Measurements from ENCODE around the gene GPR37L1. TPM values are rescaled to one million over a fixed set of nuclear protein-coding genes. Genes with fewer than 3 reads are reported as not detected.
A peak's percentile ranks its signal among the peaks of the same experiment; 100 is the strongest.

GPR37L1 gene
- total and polyA plus RNA-seq, 7 experiments from 2014 or later, result 0.02 to 0.09 TPM; not detected in 5

DNA sequence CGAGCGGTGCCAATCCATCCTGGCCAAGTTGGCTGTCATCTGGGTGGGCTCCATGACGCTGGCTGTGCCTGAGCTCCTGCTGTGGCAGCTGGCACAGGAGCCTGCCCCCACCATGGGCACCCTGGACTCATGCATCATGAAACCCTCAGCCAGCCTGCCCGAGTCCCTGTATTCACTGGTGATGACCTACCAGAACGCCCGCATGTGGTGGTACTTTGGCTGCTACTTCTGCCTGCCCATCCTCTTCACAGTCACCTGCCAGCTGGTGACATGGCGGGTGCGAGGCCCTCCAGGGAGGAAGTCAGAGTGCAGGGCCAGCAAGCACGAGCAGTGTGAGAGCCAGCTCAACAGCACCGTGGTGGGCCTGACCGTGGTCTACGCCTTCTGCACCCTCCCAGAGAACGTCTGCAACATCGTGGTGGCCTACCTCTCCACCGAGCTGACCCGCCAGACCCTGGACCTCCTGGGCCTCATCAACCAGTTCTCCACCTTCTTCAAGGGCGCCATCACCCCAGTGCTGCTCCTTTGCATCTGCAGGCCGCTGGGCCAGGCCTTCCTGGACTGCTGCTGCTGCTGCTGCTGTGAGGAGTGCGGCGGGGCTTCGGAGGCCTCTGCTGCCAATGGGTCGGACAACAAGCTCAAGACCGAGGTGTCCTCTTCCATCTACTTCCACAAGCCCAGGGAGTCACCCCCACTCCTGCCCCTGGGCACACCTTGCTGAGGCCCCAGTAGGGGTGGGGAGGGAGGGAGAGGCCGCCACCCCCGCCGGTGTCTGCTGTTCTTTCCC, 5.3 kb downstream of the GPR37L1 start:
- POLR2A ChIA-PET, result no interaction called here
- Mint-ChIP-seq H3K9me3 (no peaks in the 10 kb centered on the region), H3K4me1 (peaks cover 0 to 11% (median 3%) of the 10 kb centered on the region in 7 donors), H3K27ac (peak overlapping the region in 2 of 9 donors; percentile 43 to 59), H3K27me3 (peaks cover 0 to 16% (median 9%) of the 10 kb centered on the region in 5 donors), H3K36me3 (peaks cover 0 to under 1% (median 0%) of the 10 kb centered on the region in 5 donors), H3K4me3 (no peak overlapping the region)
- ATAC-seq, result no peak
- intact Hi-C loops (cut with micrococcal nuclease), result no loop called here
- Histone ChIP-seq H3K9me3 (ENCODE audit: control insufficient read depth in 2 of 3, low read length in 3 of 3) (no peaks in the 10 kb centered on the region), H3K36me3 (ENCODE audit: control insufficient read depth in 2 of 3, insufficient read depth in 3 of 3, low read length in 3 of 3) (peaks cover 0 to 12% (median 0%) of the 10 kb centered on the region in 3 experiments), H3K4me1 (ENCODE audit: control insufficient read depth in 2 of 2, insufficient read depth in 2 of 2, low read length in 2 of 2) (no peaks in the 10 kb centered on the region), H3K4me3 (ENCODE audit: low read length) (no peak overlapping the region), H3K27me3 (ENCODE audit: control insufficient read depth in 2 of 2, insufficient read depth in 2 of 2, low read length in 2 of 2) (no peaks in the 10 kb centered on the region), H3K27ac (ENCODE audit: low read depth, low read length) (no peak overlapping the region)
- no peak for DNase-seq
- CTCF ChIA-PET, result no interaction called here

DNA sequence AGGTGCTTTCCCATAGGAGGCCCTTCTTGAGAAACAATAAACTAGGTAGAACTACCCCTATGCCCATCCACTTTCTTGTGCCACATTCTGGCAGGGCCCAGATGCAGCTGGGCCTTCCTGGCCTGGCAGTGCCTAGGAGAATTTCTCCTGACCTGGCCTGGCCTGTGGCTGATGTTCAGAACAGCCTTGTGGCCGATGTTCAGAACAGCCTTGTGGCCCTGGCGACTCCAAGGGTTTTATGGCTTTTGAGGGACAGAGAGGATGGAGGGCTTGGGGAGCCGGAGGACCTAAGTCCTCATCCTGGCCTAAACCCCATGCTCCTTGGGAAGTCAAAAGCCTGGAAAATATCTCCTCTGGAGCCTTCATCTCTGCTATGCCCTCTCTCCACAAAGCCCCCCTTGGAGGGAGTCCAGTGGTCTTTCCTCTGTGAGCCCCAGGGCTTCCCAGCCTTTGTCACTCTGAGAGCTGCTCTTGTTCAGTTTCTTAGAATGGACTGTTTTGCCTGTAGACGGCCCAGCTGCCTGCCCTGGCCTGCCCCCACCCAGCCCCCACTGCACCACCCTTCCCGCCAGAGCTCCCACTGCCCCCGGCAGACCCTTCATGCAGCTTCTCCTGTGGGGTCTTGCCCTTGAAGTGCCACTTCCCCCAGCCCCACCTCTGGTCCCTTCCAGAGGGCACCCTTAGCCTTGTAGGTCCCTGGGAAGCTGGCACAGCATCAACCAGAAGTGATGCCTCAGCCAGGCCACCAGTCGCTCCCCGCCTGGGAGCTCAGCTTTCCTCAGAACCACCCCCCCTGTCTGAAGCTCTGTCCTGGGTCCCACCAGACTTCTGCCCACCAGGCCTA, 7.0 kb downstream of the GPR37L1 start:
- CTCF ChIA-PET, result interaction anchor here (1.1 to 1.6 kb wide), 2 partner anchors 57 to 234 kb away, joined by 3 to 5 read pairs; no protein-coding TSS in a partner anchor
- H3K36me3 Mint-ChIP-seq, result peaks cover 0 to 5% (median 0%) of the 10 kb centered on the region in 5 donors

DNA sequence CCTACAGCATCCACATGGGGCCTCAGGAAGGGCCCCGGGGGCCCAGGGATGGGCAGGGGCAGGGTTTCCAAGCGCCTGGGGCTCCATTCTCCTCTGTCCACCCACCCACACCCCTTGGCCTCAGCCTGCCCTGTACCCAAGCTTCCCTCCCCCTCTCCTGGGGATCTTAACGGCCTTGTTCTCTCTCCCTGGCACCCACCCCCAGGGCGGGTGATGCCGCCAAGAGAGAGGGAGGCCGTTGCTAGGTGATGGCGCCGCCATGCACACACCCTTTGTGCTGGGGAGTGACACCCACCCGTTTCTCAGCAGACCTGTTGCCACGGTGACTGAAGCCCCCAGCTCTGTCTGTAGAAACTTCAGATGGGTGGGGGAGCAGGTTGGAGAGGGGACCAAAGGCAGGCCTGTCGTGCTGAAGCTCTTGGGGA, 7.6 kb downstream of the GPR37L1 start:
- ATAC-seq (no peak), DNase-seq (no peak)
- H3K4me3 ChIP-seq (ENCODE audit: low read length), result no peak overlapping the region
- Mint-ChIP-seq H3K27me3 (peaks cover 0 to 11% (median 8%) of the 10 kb centered on the region in 5 donors), H3K4me3 (no peak overlapping the region), H3K36me3 (peaks cover 0 to 5% (median 0%) of the 10 kb centered on the region in 5 donors), H3K27ac (no peak overlapping the region), H3K9me3 (no peaks in the 10 kb centered on the region), H3K4me1 (peaks cover 0 to 14% (median 3%) of the 10 kb centered on the region in 7 donors)
- CTCF ChIA-PET, result interaction anchor here (1.1 to 1.6 kb wide), 2 partner anchors 57 to 234 kb away, joined by 3 to 5 read pairs; no protein-coding TSS in a partner anchor
- peaks cover 6 to 35% (median 7%) of the 10 kb centered on the region in 3 experiments for H3K36me3 ChIP-seq (ENCODE audit: control insufficient read depth in 2 of 3, insufficient read depth in 3 of 3, low read length in 3 of 3)
- intact Hi-C loops (cut with micrococcal nuclease), result no loop called here
- no peaks in the 10 kb centered on the region for H3K4me1 ChIP-seq (ENCODE audit: control insufficient read depth in 2 of 2, insufficient read depth in 2 of 2, low read length in 2 of 2)
- H3K9me3 ChIP-seq (ENCODE audit: control insufficient read depth in 2 of 3, low read length in 3 of 3), result no peaks in the 10 kb centered on the region
- POLR2A ChIA-PET, result no interaction called here
- H3K27me3 ChIP-seq (ENCODE audit: control insufficient read depth in 2 of 2, insufficient read depth in 2 of 2, low read length in 2 of 2), result no peaks in the 10 kb centered on the region
- no peak overlapping the region for H3K27ac ChIP-seq (ENCODE audit: low read depth, low read length)

More for the DNA sequence above, 7.0 kb downstream of the GPR37L1 start:
- Histone ChIP-seq H3K4me1 (ENCODE audit: control insufficient read depth in 2 of 2, insufficient read depth in 2 of 2, low read length in 2 of 2) (no peaks in the 10 kb centered on the region), H3K27me3 (ENCODE audit: control insufficient read depth in 2 of 2, insufficient read depth in 2 of 2, low read length in 2 of 2) (no peaks in the 10 kb centered on the region), H3K9me3 (ENCODE audit: control insufficient read depth in 2 of 3, low read length in 3 of 3) (no peaks in the 10 kb centered on the region), H3K36me3 (ENCODE audit: control insufficient read depth in 2 of 3, insufficient read depth in 3 of 3, low read length in 3 of 3) (peaks cover 5 to 28% (median 6%) of the 10 kb centered on the region in 3 experiments), H3K4me3 (ENCODE audit: low read length) (no peak overlapping the region), H3K27ac (ENCODE audit: low read depth, low read length) (no peak overlapping the region)
- POLR2A ChIA-PET, result no interaction called here
- Mint-ChIP-seq H3K4me3 (no peak overlapping the region), H3K4me1 (peaks cover 0 to 11% (median 3%) of the 10 kb centered on the region in 7 donors), H3K27me3 (peaks cover 0 to 11% (median 8%) of the 10 kb centered on the region in 5 donors), H3K27ac (peak overlapping the region in 1 of 9 donors; percentile 67), H3K9me3 (no peaks in the 10 kb centered on the region)
- intact Hi-C loops (cut with micrococcal nuclease), result no loop called here
- ATAC-seq (no peak), DNase-seq (no peak)

DNA sequence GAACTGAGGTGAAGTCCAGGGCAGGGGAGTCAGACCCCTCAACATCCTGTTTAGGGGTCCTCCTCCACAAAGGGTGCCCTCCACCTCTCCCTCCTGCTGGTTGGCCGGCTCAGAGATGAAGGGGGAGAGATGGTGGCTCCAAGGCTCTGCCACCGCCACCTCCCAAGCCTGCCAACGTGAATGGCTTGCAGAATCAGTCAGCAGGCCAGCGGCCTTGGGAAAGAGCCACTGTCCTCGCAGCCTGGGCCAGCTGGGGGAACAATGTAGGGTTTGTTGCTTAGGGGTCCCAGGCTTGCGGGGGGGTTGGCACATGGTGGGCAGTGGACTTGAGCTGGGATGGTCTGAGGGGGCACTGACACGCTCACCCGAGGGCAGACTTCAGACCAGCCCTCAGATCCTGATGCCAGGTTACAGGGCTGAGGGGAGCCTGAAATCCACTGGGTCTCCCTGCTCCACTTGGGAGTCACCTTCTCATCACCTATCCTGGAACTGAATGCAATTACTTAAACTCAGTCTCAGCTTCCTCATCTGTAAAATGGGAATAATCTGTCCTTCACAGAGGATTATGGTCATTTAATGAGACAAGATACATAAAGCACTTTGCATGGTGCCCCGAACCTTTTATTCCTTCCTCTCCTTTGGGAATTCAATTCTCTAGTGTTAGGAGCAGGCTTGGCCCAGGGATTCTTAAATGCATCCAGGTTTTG, 8.3 kb downstream of the GPR37L1 start:
- H3K27me3 Mint-ChIP-seq, result peaks cover 0 to 9% (median 4%) of the 10 kb centered on the region in 5 donors
- H3K9me3 Mint-ChIP-seq, result no peaks in the 10 kb centered on the region
- CTCF ChIA-PET, result interaction anchor here (0.6 to 1.1 kb wide), 2 partner anchors 56 to 579 kb away, joined by 3 read pairs; partner anchors contain the start of gene SYT2
- Histone ChIP-seq H3K27ac (ENCODE audit: low read depth, low read length) (no peak overlapping the region), H3K4me1 (ENCODE audit: control insufficient read depth in 2 of 2, insufficient read depth in 2 of 2, low read length in 2 of 2) (no peaks in the 10 kb centered on the region), H3K4me3 (ENCODE audit: low read length) (no peak overlapping the region), H3K36me3 (ENCODE audit: control insufficient read depth in 2 of 3, insufficient read depth in 3 of 3, low read length in 3 of 3) (peaks cover 6 to 38% (median 7%) of the 10 kb centered on the region in 3 experiments), H3K27me3 (ENCODE audit: control insufficient read depth in 2 of 2, insufficient read depth in 2 of 2, low read length in 2 of 2) (no peaks in the 10 kb centered on the region), H3K9me3 (ENCODE audit: control insufficient read depth in 2 of 3, low read length in 3 of 3) (no peaks in the 10 kb centered on the region)
- ATAC-seq (no peak), DNase-seq (no peak)
- H3K27ac Mint-ChIP-seq, result no peak overlapping the region
- POLR2A ChIA-PET, result no interaction called here
- no peak overlapping the region for H3K4me3 Mint-ChIP-seq
- H3K4me1 Mint-ChIP-seq, result peaks cover 0 to 14% (median 4%) of the 10 kb centered on the region in 7 donors
- peaks cover 0 to 5% (median 0%) of the 10 kb centered on the region in 5 donors for H3K36me3 Mint-ChIP-seq
- intact Hi-C loops (cut with micrococcal nuclease), result no loop called here

DNA sequence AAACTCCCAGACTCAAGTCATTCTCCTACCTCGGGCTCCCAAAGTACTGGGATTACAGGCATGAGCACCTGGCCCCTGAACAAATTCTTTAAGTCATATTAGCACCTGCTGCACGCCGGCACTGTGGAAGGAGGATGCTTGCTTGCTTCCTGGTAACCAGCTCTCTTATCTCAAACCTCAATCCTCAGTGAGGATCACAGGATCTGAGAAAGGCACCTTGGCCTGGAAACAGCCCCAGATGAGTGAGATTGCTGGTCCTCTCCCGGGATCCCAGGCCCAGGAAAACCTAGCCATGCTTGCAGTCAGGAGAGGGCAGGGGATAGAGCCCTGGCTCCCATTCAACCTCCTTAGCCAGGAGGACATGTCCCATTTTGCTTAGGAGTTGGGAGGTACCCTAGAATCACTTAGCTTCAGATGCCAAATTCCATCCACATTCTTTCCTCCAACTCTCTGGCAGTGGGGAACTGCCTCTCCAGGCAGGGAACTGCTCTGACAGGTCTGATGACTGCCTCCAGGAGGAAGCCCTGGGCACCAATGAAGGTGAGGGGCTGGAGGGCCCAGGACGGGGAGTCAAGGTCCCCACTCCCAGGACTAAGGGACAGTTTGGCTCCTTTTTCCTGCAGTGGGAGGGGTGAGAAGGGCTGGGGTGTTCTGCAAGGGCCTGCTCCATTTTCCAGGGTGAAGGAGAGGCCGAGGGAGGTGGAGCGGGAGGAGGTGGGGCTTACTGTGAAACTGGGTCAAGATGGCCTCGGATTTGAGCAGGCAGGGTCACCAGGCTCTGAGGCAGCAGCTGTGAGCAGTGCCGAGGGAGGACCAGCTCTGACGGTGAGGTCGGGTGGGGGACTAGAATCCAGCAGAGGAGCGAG, 9.5 kb downstream of the GPR37L1 start:
- Histone ChIP-seq H3K4me3 (ENCODE audit: low read length) (no peak overlapping the region), H3K36me3 (ENCODE audit: control insufficient read depth in 2 of 3, insufficient read depth in 3 of 3, low read length in 3 of 3) (peaks cover 6 to 38% (median 7%) of the 10 kb centered on the region in 3 experiments), H3K27ac (ENCODE audit: low read depth, low read length) (no peak overlapping the region), H3K9me3 (ENCODE audit: control insufficient read depth in 2 of 3, low read length in 3 of 3) (no peaks in the 10 kb centered on the region), H3K27me3 (ENCODE audit: control insufficient read depth in 2 of 2, insufficient read depth in 2 of 2, low read length in 2 of 2) (no peaks in the 10 kb centered on the region), H3K4me1 (ENCODE audit: control insufficient read depth in 2 of 2, insufficient read depth in 2 of 2, low read length in 2 of 2) (no peaks in the 10 kb centered on the region)
- DNase-seq (no peak), ATAC-seq (no peak)
- ChIA-PET POLR2A (no interaction called here), CTCF (no interaction called here)
- Mint-ChIP-seq H3K4me3 (no peak overlapping the region), H3K4me1 (peaks cover 0 to 10% (median 4%) of the 10 kb centered on the region in 7 donors), H3K27me3 (peaks cover 0 to 3% (median 0%) of the 10 kb centered on the region in 5 donors), H3K27ac (peak overlapping the region in 4 of 9 donors; percentile 34 to 72 (median 60)), H3K9me3 (no peaks in the 10 kb centered on the region), H3K36me3 (peaks cover 0 to 5% (median 0%) of the 10 kb centered on the region in 5 donors)
- intact Hi-C loops (cut with micrococcal nuclease), result no loop called here

Measured in naive thymus-derived CD4-positive, alpha-beta T cell (primary cell).